ENCODE data around the gene CANT1. TPM values are rescaled to one million over a fixed set of nuclear protein-coding genes. Genes with fewer than 3 reads are reported as not detected.
"Not testable (repeated sequence)": the region's sequence is repeated elsewhere in the genome, so short reads cannot be mapped to it uniquely, and the experiment has no call there.

The CANT1 gene
- total RNA-seq, 2 experiments from 2014 or later: 74.4 to 78.5 TPM

- H3K9me3 Mint-ChIP-seq (ENCODE audit: insufficient read depth): no peaks in the 10 kb centered on the region
- H3K4me3 Mint-ChIP-seq: no peak overlapping the region
- H3K27ac Mint-ChIP-seq: no peak overlapping the region
- ATAC-seq (no peak), DNase-seq (no peak)
- H3K4me1 Mint-ChIP-seq (ENCODE audit: low read depth): no peaks in the 10 kb centered on the region
- peaks cover 2% of the 10 kb centered on the region for H3K27me3 Mint-ChIP-seq (ENCODE audit: low read depth)
- H3K36me3 Mint-ChIP-seq (ENCODE audit: low read depth): no peaks in the 10 kb centered on the region
- CTCF ChIA-PET: interaction anchor here (1.0 to 2.7 kb wide), 3 partner anchors 10 to 14 kb away, joined by 3 to 14 read pairs (median 5); no protein-coding TSS in a partner anchor
- POLR2A ChIA-PET: no interaction called here
Measured at GRCh38 chr17:79031996-79032875, 22.7 kb upstream of the CANT1 start.

GRCh38 chr17:79030636-79031035, 21.1 kb upstream of the CANT1 start:
- H3K4me1 Mint-ChIP-seq (ENCODE audit: low read depth); H3K4me3 Mint-ChIP-seq; H3K36me3 Mint-ChIP-seq (ENCODE audit: low read depth); H3K27ac Mint-ChIP-seq; H3K27me3 Mint-ChIP-seq (ENCODE audit: low read depth); ATAC-seq; POLR2A ChIA-PET; H3K9me3 Mint-ChIP-seq (ENCODE audit: insufficient read depth); DNase-seq: not testable (repeated sequence)
- CTCF ChIA-PET: interaction anchor here (2.7 kb wide), 1 partner anchor 15 kb away, joined by 10 read pairs; no protein-coding TSS in a partner anchor

DNA sequence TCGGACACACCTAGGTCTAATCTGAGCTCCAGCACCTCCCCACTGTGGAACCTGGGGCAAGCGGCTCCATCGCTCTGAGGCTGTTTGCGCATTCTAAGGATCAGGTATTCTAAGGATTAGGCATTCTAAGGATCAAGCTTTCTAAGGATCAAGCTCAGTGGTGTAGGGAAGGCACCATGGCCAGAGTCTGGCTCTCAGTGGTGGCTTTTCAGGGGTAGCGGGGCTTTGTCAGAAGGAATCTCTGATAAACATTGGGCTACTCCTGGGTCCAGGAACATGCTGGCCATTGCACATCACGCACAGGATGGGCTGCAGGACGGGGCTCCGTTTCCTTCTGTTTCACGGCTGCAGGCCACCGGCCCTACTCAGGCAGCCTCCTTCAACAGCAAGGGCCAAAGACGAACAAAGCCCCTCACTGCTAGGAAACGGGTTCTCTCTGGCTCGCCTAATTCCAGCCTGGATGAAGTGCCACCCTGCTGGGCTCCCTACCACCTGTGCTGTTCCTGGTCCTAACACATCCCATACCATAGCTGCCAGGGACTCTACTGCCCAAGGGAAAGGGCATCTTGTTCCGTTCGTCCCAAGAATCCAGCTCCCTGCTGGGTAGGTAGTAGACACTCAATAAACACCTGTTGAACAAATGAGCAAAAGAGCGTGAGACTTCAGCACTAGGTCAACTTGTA, 19.9 kb upstream of the CANT1 start:
- no peak overlapping the region for H3K4me3 Mint-ChIP-seq
- ChIA-PET CTCF (interaction anchor here (1.4 to 2.7 kb wide), 2 partner anchors 13 to 16 kb away, joined by 3 to 10 read pairs; no protein-coding TSS in a partner anchor), POLR2A (interaction anchor here (0.8 kb wide), 1 partner anchor 30 kb away, joined by 3 read pairs; no protein-coding TSS in a partner anchor)
- H3K36me3 Mint-ChIP-seq (ENCODE audit: low read depth): no peaks in the 10 kb centered on the region
- DNase-seq (no peak), ATAC-seq (no peak)
- H3K27me3 Mint-ChIP-seq (ENCODE audit: low read depth): peaks cover 15% of the 10 kb centered on the region
- H3K9me3 Mint-ChIP-seq (ENCODE audit: insufficient read depth): no peaks in the 10 kb centered on the region
- H3K4me1 Mint-ChIP-seq (ENCODE audit: low read depth): peaks cover 8% of the 10 kb centered on the region
- H3K27ac Mint-ChIP-seq: no peak overlapping the region

- no peaks in the 10 kb centered on the region for H3K36me3 Mint-ChIP-seq (ENCODE audit: low read depth)
- H3K9me3 Mint-ChIP-seq (ENCODE audit: insufficient read depth): no peaks in the 10 kb centered on the region
- ATAC-seq: no peak
- H3K27me3 Mint-ChIP-seq (ENCODE audit: low read depth): peaks cover 19% of the 10 kb centered on the region
- ChIA-PET CTCF (interaction anchor here (0.6 to 2.7 kb wide), 5 partner anchors 8 to 54 kb away, joined by 3 to 10 read pairs (median 3); no protein-coding TSS in a partner anchor), POLR2A (no interaction called here)
- H3K4me1 Mint-ChIP-seq (ENCODE audit: low read depth): peaks cover 12% of the 10 kb centered on the region
- no peak overlapping the region for H3K27ac Mint-ChIP-seq
- DNase-seq: no peak
- H3K4me3 Mint-ChIP-seq: no peak overlapping the region
Measured at GRCh38 chr17:79028496-79029326, 19.1 kb upstream of the CANT1 start.

- H3K27me3 Mint-ChIP-seq (ENCODE audit: low read depth): peaks cover 26% of the 10 kb centered on the region
- no peak for DNase-seq
- no peak overlapping the region for H3K4me3 Mint-ChIP-seq
- H3K36me3 Mint-ChIP-seq (ENCODE audit: low read depth): no peaks in the 10 kb centered on the region
- no peak overlapping the region for H3K27ac Mint-ChIP-seq
- no peaks in the 10 kb centered on the region for H3K9me3 Mint-ChIP-seq (ENCODE audit: insufficient read depth)
- ATAC-seq: no peak
- ChIA-PET CTCF (interaction anchor here (0.6 to 2.7 kb wide), 4 partner anchors 9 to 55 kb away, joined by 3 to 10 read pairs (median 4); no protein-coding TSS in a partner anchor), POLR2A (no interaction called here)
- peaks cover 12% of the 10 kb centered on the region for H3K4me1 Mint-ChIP-seq (ENCODE audit: low read depth)
Measured at GRCh38 chr17:79027925-79028491, 18.4 kb upstream of the CANT1 start.

- peaks cover 12% of the 10 kb centered on the region for H3K4me1 Mint-ChIP-seq (ENCODE audit: low read depth)
- ChIA-PET POLR2A (no interaction called here), CTCF (interaction anchor here (1.0 to 1.5 kb wide), 2 partner anchors 10 to 18 kb away, joined by 3 read pairs; no protein-coding TSS in a partner anchor)
- H3K27me3 Mint-ChIP-seq (ENCODE audit: low read depth): peaks cover 30% of the 10 kb centered on the region
- H3K27ac Mint-ChIP-seq: no peak overlapping the region
- H3K36me3 Mint-ChIP-seq (ENCODE audit: low read depth): no peaks in the 10 kb centered on the region
- DNase-seq (no peak), ATAC-seq (no peak)
- H3K4me3 Mint-ChIP-seq: no peak overlapping the region
- no peaks in the 10 kb centered on the region for H3K9me3 Mint-ChIP-seq (ENCODE audit: insufficient read depth)
Measured at GRCh38 chr17:79027274-79027924, 17.8 kb upstream of the CANT1 start.

DNA sequence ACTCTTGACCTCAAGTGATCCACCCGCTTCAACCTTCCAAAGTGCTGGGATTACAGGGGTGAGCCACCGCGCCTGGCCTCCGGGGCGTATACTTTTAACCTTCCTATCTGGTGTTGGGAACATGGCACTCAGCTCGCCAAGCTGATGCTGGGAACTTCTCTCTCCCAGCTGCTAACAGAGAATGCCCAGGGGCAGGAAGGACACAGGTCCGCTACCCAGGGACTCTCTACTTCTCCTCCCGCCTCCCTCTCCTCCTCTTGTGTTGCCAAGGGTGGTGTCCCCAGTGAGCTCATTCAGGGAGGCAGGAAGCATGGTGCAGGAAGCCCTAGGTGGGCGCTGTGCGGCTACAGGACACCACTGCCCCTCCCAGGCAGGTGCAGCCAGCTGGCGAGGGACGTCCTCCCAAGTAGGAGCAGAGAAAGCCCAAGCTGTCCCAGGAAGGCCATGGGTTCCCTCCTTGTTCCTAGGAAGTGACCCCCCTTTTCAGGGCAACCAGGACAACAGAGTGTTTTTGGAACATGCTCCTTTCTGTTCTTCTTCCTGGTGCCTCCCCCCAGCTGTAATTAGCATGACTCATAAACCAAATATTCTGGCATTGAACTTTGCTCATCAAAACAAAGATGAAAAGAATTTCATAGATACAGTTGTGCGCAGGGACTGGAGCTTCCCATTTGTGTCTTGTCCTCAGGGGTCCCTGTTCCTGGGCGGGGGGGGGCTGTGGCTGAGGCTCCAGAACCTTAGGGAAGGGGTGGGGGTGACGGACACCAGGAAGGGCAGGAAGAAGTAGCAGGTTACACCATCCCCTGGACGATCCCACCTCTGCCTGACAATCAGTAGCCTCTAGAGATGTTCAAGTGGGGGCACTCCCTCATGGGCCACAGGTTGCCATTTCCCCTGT, 17.1 kb upstream of the CANT1 start:
- POLR2A ChIA-PET: no interaction called here
- ATAC-seq: no peak
- DNase-seq: no peak
- H3K4me3 Mint-ChIP-seq: no peak overlapping the region
- no peaks in the 10 kb centered on the region for H3K36me3 Mint-ChIP-seq (ENCODE audit: low read depth)
- no peak overlapping the region for H3K27ac Mint-ChIP-seq
- peaks cover 12% of the 10 kb centered on the region for H3K4me1 Mint-ChIP-seq (ENCODE audit: low read depth)
- peaks cover 33% of the 10 kb centered on the region for H3K27me3 Mint-ChIP-seq (ENCODE audit: low read depth)
- H3K9me3 Mint-ChIP-seq (ENCODE audit: insufficient read depth): no peaks in the 10 kb centered on the region
- CTCF ChIA-PET: interaction anchor here (1.0 to 1.5 kb wide), 3 partner anchors 11 to 19 kb away, joined by 3 read pairs; no protein-coding TSS in a partner anchor

- Mint-ChIP-seq H3K4me3 (peak overlapping the region; percentile 56), H3K9me3 (ENCODE audit: insufficient read depth) (no peaks in the 10 kb centered on the region), H3K27me3 (ENCODE audit: low read depth) (peaks cover 39% of the 10 kb centered on the region), H3K27ac (no peak overlapping the region), H3K36me3 (ENCODE audit: low read depth) (no peaks in the 10 kb centered on the region), H3K4me1 (ENCODE audit: low read depth) (peaks cover 12% of the 10 kb centered on the region)
- ChIA-PET CTCF (interaction anchor here (1.5 kb wide), 1 partner anchor 18 kb away, joined by 3 read pairs; no protein-coding TSS in a partner anchor), POLR2A (no interaction called here)
- ATAC-seq (no peak), DNase-seq (no peak)
Measured at GRCh38 chr17:79024901-79025737, 15.6 kb upstream of the CANT1 start.

DNA sequence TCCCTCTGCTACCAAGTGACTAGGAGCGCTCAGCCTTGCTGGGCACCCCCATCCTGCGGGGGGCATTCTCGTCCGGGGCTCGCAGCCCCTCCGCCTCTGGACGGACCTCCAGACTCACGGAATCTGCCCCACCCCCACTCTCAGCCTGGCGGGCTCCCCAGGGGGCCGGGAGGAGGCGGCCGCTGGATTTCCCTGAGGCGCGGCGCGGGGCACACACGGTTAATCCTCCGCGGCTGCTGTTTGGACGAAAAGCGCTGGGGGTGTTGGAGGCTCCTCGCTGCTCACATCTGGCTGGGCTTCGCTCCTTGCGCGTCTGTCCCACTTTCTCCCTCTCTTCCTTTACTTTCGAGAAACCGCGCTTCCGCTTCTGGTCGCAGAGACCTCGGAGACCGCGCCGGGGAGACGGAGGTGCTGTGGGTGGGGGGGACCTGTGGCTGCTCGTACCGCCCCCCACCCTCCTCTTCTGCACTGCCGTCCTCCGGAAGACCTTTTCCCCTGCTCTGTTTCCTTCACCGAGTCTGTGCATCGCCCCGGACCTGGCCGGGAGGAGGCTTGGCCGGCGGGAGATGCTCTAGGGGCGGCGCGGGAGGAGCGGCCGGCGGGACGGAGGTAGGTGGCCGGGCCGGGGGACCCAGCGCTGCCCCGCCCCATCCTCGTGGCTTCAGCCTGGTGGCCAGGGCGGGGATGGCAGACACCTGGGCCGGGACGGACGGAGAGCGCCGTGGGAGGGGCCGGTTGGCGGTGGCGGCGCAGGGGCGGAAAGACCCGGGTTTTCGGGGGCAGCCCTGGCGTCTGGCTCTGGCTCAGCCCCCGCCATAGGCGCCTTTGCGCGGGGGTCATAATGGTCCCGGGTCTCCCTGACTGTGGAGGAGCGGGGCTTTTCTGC, 14.6 kb upstream of the CANT1 start, which contains the start of gene C1QTNF1:
Gene C1QTNF1, plus strand, starts transcription at position 284 of the 886 bp plus-strand sequence. CDS start 19,800 bp downstream, outside the sequence.
- POLR2A ChIA-PET: no interaction called here
- ATAC-seq (peak; percentile 80), DNase-seq (peak; percentile 38)
- Mint-ChIP-seq H3K36me3 (ENCODE audit: low read depth) (no peaks in the 10 kb centered on the region), H3K9me3 (ENCODE audit: insufficient read depth) (no peaks in the 10 kb centered on the region), H3K4me3 (peak within 1 kb of the TSS; percentile 56), H3K4me1 (ENCODE audit: low read depth) (peaks cover 12% of the 10 kb centered on the region), H3K27me3 (ENCODE audit: low read depth) (peaks cover 38% of the 10 kb centered on the region), H3K27ac (peak within 1 kb of the TSS; percentile 41)
- CTCF ChIA-PET: no interaction called here
